GM18951 (cell line): ENCODE data around the gene MS4A6E.

Experiments
- POLR2A ChIP-seq: IDR thresholded peaks from 4 replicates; pipeline ENCODE4 v1.6.1; 2011; ENCODE audit warnings: mild to moderate bottlenecking; ENCODE audit not compliant: insufficient read length, insufficient read depth; ENCODE audit errors: extremely low read depth
- in situ Hi-C: fragments of 300-500 bp; cut with MboI; formaldehyde crosslinking; loops from one replicate; pipeline ENCODE4 v1.12.0; 2022; ENCODE audit warnings: low sequenced_read_pairs, mixed read lengths, inconsistent platforms; ENCODE audit not compliant: unreplicated experiment

The MS4A6E gene

DNA sequence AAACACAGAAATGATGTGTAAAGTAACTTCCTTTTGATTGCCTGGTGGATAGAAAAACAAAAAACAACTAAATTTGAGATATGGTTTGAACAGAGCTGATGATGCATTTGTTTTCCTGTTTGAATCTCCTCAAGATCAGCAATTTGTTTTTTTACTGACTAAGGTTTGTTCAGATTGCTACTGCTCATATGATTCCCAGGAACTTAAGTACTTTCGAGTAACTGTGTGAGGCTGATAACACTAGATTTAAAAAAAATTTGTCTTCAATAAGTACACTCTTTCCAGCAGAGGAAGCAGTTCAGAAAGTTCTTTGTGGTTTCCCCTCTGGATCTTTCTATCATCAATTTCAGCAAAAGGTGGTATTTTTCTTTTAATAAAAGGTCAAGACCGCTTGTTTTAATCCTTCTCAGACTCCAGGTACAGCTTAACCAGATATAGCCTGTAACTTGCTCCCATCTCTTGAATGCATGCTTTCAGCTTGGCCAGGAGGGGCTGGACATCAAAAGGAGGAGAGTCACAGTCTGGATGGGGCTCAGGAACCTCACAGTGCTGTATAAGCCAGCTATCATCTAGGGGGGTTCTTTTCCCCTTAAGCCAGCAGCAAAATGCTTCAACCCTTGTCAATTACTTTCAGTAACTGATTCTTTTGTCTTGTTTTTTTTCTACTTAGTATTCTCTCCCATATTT, 12.3 kb upstream of the MS4A6E start:
- in situ Hi-C loops: no loop called here
- no peak for TF ChIP-seq POLR2A

DNA sequence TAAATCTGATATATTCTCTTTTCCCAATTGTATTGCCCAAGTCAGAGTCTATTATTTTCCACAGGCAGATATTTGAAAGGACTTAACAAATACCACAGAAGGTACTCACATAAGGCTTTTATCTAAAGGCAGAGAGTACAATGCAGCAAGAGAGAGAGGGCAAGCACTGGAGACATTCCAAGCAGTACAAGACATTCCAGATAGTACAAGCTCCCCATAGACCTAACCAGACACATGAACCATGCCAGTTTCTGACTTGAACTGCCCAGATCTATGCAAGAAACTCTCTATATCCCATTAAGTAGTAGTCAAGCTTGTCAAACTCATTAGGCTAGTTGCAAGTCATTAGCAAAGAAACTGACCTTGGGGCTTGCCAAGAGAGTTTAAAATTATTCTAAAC, 11.2 kb upstream of the MS4A6E start:
- no peak for TF ChIP-seq POLR2A
- in situ Hi-C loops: no loop called here

DNA sequence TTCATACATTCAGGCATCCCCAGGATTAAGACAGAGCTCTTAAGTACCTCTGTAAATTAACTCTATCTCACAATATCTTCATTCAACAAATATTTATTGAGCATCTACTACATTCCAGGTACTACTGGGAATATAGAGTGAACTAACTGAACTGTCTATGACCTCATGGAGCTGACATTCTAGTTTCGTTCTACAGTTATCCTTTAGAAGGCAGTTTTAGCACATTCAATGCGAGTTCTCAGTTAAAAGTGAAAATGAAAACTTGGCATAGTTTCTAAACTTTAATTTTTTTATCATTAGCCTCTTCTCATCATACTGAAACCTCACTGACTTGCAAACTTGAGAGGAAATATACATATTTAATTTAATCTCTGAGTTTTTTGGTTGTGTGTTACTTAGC, 10.7 kb upstream of the MS4A6E start:
- TF ChIP-seq POLR2A: no peak
- in situ Hi-C loops: no loop called here

DNA sequence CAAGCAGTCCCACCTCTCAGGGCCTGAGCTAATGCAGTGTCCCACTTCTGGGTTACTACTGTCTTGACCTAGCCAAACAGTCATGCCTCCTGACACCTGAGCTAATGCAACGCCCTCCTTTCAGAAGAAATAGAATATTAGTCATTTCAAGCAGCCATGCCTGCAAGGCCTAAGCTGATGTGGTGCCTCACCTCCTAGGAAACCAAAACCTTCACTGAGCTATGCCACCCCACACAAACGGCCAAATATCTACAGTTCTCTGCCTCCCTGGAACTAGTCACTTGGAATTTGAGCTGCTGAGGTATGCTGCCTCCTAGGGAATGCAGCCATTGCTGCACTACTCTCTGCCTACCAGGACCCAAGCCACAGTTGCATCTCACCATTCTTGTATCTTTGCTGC, 8.3 kb upstream of the MS4A6E start:
- no peak for TF ChIP-seq POLR2A
- in situ Hi-C loops: no loop called here

DNA sequence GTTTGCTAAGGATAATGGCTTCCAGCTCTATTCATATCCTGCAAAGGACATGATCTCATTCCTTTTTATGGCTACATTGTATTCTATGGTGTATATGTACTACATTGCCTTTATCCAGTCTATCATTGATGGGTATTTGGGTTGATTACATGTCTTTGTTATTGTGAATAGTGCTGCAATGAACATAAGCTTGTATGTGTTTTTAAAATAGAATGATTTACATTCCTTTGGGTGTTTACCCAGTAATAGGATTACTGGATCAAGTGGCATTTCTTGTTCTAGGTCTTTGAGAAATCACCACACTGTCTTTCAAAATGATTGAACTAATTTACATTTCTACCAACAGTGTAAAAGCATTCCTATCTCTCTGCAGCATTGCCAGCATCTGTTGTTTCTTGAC, 6.0 kb upstream of the MS4A6E start:
- in situ Hi-C loops: no loop called here
- TF ChIP-seq POLR2A: no peak

DNA sequence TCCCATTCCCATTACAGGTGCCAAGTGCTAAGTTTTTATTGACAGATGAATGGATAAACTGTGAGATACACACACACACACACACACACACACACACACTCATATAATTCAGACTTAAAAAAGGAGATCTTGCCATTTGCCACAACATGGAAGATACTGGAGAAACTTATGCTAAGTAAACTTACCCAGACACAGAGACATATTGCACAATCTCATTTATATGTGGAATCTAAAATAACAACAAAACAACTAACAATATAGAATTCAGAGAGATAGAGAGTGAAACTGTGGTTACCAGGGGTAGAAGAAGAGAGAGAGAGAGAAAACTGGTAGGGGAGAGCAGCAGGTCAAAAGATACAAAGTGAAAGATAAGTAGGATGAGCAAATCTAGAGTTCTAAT, 1.4 kb downstream of the MS4A6E start:
- TF ChIP-seq POLR2A: no peak
- in situ Hi-C loops: no loop called here

DNA sequence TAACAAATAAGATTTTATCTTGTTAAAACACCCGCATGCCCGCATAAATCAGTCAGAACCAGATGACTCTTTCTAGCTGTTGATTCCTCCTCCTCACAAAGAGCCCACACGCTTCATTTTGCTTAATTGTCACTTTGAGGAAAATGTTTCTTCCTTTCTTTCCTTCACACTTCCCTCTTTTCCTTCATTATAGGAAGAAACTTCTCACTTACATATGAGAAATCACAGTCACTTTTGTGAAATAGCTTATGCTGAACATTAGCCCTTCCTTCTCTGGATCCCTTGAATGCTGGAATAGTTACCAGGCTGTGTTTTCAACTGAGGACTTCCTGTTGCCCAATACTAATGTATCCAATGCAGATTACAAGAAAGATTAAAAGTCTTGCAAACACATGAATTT, 5.8 kb downstream of the MS4A6E start:
- in situ Hi-C loops: no loop called here
- no peak for TF ChIP-seq POLR2A

DNA sequence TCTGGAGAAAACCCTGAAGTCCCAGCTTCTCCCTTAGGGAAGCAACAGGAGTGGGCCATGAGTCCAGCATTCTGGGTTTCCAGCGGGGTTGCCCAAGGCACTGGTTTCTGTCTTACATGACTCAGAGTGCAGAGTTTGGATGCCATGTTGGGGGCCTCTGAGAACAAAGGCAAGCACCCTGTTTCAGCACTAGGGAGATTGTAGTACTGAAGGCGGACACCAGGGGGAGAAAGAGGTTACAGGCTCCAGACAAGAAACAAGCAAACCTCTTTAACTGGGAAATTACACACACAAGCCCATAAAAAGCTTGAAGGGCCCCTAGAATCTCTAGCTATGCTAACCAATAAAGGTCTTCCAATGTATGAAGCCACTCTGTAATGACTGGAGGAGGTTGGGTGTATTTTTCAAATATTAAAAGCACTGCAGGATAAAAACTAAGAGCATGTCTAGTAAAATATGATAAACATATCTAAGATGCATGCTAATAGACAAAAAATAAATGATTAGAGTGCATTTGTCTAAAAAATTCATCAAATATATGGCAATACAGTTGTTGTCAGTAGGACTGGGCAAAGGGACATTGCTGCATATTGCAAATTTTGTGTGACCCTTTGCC, 7.1 kb downstream of the MS4A6E start:
- in situ Hi-C loops: no loop called here
- TF ChIP-seq POLR2A: no peak

DNA sequence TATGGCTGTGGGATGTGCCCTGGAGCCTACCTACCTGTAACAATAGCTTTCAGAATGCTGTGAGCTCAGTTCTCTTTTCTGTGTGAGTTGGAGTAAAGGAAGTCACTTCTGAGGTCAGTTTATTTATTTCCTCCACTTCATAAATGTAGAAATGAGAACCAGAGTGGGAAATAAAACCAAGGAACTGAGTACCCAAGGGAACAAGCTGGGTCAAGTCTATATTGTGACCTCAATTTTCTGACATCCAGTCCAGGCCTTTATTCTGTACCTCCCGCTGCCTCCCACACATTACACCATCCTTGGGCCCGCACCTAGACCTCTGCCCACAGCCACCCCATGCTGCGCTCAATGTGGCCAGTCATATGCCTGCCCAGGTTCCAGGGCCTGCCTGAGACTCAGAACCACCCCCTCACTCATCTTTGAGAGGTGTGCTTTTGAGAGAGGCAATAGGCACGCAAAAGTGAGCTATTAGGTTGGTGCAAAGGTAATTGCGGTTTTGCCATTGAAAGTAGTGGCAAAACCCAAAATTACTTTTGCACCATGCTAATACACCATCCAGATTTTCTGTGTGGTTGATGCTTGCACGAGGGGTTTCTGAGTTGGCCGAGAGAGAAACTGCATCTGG, 9.8 kb downstream of the MS4A6E start:
- in situ Hi-C loops: no loop called here
- TF ChIP-seq POLR2A: no peak

DNA sequence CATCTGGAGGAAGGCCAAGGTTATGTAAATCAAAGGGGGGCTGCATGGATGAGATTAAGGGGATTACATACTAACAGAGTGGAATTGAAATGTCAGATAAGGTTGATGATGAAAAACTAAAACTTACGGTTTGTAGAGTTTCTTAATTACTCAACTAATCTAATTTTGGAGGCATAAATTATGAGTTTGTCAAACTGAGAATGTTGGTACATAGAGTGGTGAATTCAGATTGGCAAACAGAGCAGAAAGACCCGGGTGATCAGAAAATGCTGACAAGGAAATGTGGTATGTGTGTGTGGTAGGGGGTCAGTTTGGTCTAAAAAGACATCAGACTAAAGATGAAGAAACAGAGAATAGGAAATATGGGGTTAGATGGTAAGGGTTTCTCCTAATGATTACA, 11.0 kb downstream of the MS4A6E start:
- no peak for TF ChIP-seq POLR2A

DNA sequence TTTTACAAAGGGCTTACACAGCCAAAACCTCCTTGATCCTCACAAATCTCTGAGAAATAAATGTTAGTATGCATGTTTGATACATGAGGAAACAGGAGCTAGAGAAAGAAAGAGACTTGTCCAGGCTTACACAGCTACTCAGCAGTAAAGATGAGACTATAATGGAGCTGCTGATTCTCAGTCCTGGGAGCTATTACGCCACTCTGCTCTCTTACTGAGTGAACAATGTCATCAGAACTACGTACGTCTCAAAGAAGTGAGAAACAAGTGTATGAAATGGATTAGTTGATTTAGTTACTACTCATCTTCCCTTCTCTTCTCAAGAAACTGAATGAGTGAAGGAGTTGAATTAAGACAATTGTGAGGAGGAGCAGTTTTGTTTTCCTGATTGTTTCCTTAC, 12.3 kb downstream of the MS4A6E start:
- in situ Hi-C loops: no loop called here

More for the DNA sequence above, 11.0 kb downstream of the MS4A6E start:
- in situ Hi-C loops: no loop called here

DNA sequence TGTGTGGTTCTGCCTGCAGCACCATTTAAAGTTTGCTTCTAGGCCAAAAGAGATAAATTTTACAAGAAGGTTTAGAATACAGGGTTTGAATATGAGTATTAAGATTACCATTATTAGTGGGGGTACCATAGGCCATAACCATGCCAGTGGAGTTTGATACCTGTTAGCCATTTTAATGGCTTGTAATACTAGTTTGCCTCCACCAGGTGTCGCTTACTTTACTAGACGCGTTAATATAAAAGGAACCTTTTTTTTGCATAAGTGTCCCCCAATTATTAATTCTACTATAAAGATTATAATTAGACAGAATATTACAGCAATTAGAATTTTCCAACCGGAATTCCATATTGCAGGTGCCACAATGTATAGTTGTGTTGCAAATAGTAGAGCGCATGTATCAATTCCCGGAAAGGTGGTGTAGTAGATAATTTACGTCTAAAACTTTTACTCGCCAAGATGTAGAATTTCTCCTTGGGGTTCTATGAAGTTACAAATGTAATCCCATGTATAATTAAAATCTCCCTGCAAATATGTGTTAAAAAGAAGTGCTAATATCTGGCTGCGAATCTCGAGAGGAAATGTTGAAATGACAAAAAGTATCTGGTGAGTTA, 16.1 kb downstream of the MS4A6E start:
- no peak for TF ChIP-seq POLR2A
- in situ Hi-C loops: no loop called here

More for the DNA sequence above, 12.3 kb downstream of the MS4A6E start:
- no peak for TF ChIP-seq POLR2A

DNA sequence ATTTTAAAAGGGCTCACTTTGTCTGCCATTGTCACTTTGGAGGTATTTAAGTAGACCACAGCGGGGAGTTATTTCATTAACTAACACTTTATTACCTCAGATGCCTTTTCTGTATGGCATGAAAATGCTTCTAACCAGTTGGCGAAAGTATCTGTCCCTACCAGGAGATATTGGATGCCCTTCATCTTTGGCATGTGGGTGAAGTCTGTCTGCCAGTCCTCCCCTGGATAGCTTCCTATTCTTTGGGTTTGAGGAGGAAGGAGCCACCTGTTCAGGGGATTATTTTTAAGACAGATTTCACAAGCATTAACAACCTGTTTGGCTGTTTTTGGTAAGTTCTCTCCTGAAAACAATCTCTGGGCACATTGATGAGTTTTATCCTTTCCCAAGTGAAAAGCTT, 17.1 kb downstream of the MS4A6E start:
- no peak for TF ChIP-seq POLR2A
- in situ Hi-C loops: no loop called here

DNA sequence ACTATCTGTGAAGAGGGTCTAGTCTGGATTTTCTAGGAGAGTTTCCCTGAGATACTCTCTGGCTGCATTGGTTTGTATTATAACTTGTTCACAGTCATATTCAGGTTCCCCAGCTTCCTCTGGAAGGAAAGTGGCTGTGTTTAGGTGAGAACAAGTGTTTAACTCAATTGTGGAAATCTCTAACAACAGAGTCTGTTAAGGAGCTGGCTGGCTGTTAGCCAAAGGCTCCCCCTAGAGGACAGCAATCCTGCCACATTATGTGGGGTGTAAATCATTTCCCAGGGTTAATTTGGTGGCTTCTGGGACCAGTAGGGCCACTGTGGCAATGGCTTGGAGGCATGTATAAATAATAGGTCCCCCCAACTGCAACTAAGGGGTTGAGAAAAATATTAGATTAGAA, 18.4 kb downstream of the MS4A6E start:
- in situ Hi-C loops: no loop called here
- TF ChIP-seq POLR2A: no peak

DNA sequence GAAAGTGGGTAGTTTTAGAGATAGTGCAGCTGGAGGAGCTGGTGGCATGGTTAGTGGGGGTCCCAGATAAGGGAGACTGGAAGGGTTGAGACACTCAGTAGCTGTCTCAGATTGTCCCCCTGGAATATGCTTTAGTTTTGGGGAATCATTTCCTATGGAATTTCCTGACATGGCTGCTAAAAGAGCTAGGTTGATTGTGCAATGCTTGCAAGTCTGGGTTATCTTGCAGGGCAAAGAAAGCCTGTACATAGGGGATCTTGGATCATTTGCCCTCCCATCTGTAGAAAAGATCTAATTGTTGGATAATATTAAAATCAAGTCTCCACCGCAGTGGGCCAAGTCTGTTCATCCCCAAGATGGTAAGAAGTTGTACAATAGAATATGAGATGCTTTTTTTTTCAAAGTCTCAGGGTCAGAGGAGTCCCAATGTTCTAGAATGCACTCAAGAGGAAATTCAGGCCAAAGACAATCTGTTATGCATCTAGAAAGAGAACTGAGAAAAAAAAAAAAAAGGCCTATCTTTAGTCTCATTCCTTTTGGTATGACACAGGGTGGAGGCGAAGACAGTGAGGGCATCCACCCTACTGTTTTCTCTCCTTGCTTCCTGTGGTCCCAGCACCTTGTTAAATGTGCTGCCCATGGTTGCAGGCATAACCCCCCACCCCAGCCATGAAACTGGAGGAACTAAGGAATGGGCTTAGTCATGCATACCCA, 20.2 kb downstream of the MS4A6E start:
- no peak for TF ChIP-seq POLR2A
- in situ Hi-C loops: no loop called here
